NCI-H69 (cell line): ENCODE results near the gene GFOD2.

Experiments used
- DNase-seq: peaks from one replicate; lab custom pipeline; 2025; lab: John Stamatoyannopoulos, UW

Gene GFOD2

GRCh38 chr16:67641779-67642708, 77.1 kb downstream of the GFOD2 start:
- DNase-seq = no peak

- DNase-seq = no peak
Measured at GRCh38 chr16:67637625-67638024, 81.5 kb downstream of the GFOD2 start.

- DNase-seq = no peak
Measured at GRCh38 chr16:67636713-67637112, 82.4 kb downstream of the GFOD2 start.

GRCh38 chr16:67632415-67633172, 86.5 kb downstream of the GFOD2 start:
- DNase-seq = no peak

- DNase-seq = no peak
Measured at GRCh38 chr16:67628216-67628615, 90.9 kb downstream of the GFOD2 start.
